ENCODE results near the gene SLCO2B1.
"Not testable (repeated sequence)": the region's sequence is repeated elsewhere in the genome, so short reads cannot be mapped to it uniquely, and the experiment has no call there.

The SLCO2B1 gene, protein sequence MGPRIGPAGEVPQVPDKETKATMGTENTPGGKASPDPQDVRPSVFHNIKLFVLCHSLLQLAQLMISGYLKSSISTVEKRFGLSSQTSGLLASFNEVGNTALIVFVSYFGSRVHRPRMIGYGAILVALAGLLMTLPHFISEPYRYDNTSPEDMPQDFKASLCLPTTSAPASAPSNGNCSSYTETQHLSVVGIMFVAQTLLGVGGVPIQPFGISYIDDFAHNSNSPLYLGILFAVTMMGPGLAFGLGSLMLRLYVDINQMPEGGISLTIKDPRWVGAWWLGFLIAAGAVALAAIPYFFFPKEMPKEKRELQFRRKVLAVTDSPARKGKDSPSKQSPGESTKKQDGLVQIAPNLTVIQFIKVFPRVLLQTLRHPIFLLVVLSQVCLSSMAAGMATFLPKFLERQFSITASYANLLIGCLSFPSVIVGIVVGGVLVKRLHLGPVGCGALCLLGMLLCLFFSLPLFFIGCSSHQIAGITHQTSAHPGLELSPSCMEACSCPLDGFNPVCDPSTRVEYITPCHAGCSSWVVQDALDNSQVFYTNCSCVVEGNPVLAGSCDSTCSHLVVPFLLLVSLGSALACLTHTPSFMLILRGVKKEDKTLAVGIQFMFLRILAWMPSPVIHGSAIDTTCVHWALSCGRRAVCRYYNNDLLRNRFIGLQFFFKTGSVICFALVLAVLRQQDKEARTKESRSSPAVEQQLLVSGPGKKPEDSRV

DNA sequence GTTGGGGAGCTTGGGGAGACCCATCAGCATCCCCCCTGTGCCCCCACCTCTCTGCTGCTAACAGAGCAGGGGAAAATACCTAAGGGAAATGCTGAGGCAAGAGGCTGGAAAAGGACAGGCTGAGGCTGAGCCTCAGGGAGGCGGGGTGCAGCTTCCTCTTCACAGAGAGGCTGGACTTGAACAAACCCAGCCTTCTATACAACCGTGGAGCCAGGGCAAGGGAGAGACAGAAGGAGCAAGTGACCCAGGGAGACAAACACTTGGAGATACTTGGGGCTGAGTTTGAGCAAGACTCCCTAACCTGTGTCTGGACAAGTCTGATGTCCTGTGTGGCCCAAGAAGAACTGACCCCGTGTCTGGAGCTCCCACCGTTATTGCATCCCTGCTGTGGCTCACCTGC, at the start of gene SLCO2B1:
SLCO2B1 (plus strand) TSS at position 229 of the 400 bp plus-strand sequence. CDS start 275 bp downstream, outside the sequence.
- DNase-seq: no peak

DNA sequence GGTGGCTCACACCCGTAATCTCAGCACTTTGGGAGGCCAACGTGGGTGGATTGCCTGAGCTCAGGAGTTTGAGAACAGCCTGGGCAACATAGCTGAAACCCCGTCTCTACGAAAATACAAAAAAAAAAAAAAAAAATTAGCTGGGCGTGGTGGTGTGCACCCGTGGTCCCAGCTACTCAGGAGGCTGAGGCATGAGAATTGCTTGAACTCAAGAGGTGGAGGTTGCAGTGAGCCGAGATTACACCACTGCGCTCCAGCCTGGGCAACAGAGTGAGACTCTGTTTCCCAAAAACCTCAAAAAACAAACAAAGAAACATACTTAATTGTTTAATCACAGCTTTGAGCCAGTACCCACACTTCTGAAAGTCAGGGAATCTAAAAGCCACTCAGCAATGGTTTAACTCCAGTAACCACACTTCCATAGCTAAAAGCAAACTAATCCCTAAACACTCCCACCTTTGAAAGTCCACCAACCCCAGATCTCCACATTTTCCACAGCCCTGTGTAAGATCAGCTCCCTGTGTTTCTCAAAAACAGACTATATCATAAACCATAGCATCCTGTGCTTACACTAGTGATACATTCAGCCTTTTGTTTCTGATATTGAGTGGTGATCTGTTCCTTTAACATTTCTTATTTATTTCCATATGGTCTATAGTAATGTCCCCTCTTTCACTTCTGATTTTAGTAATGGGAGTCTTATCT, 49.3 kb upstream of the SLCO2B1 start:
- no peak for DNase-seq

DNA sequence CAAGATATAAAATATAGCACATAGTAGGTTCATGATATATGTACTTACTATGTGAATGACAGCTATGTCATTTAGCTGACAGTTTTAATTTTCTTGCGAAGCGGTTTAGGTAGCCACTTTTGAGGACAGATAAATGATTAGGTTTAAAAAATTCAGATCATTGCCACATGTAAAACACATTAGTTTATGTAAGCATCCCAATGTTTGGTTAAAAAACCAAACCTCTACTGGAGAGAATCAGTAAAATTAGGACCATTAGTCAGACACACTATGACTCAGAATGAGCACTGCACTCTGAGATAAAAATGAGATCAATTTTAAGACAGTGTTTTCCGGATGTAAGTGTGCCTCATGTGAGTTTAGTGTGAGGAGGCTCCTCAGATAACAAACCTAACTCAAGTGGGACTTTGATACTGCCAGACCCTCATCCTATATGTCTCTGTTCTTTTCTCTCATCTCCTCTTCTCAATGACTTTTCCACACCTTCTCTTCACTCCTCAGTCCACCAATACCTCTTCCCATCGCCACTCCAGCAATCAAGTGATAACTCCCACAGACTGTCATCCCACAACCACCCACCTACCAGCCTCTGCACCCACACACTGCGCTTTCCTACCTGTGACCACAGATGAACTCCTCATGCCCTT, 47.4 kb upstream of the SLCO2B1 start:
- no peak for DNase-seq

DNA sequence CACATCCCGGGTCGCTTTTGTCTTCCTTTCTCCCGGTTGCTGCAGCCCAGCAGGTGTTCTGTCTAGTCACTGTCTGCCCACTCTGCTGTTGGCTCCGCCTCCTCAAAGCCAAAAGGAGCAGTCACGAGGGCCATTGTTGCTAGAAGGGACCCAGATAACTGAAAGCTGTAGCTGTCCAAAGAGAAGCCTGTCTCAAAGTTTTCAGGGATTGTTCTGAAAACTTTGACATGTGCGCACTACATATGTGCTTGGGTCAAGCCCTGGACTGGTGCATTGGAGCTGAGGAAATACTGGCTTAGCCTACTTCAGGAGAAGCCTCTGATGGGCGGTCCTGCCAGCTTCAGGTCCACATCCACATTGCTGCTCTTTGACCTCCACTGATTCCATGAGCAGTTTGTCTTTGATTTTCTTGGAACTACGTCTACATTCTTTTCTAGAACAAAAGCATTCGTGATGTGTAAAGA, 45.4 kb upstream of the SLCO2B1 start:
- DNase-seq: no peak

DNA sequence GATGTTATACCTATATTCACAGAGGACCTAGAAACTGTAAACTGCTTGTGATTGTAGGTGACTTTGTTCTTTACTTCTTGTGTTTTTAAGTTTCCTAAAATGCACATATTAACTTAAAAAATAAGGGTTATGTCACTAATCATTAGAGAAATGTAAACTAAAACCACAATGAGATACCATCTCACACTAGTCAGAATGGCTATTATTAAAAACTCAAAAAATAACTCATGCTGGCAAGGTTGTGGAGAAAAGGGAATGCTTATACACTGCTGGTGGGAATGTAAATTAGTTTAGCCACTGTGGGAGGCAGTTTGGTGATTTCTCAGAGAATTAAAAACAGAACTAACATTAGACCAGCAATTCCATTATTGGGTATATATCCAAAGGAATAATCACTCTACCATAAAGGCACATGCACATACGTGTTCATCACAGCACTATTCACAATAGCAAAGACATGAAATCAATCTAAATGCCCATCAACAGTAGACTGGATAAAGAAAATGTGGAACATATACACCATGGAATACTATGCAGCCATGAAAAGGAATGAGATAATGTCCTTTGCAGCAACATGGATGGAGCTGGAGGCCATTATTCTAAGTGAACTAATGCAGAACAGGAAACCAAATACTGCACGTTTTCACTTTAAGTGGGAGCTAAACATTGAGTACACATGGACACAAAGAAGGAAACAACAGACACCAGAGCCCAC, 44.8 kb upstream of the SLCO2B1 start:
- DNase-seq: not testable (repeated sequence)

DNA sequence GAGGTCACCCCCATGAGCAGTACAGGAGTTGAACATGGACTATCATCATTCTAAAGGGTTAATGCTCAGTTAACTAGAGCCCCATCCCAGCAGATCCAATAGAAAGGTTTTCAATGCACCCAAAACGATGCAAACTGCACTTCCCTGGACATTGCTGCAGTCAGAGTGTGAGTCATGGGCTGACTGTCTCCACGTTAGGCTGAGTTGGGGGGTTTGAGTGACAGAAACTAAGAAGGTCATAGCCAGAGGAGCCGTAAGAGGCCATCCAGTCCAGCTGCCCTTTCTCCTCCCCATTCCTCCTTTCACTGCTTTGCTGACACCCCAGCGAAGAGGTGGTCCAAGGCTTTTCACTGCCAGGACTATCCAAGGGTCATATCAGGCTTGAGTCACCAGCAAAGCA, 43.7 kb upstream of the SLCO2B1 start:
- no peak for DNase-seq

DNA sequence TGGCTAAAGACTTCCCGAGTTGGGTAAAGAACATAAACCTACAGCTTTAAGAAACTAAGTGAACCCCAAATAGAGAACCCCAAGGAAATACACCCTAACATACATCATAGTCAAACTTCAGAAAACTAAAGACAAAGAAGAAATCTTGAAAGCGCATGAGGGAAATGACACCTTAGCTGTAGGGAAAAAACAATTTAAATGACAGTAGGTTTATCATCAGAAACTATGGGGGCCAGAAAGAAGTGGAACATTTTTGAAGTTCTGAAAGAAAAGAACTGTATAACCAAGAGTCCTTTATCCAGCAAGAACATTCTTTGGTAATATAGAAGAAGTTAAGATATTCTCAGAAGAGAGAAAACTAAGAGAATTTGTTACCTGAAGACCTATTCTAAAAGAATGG, 38.7 kb upstream of the SLCO2B1 start:
- DNase-seq: no peak

DNA sequence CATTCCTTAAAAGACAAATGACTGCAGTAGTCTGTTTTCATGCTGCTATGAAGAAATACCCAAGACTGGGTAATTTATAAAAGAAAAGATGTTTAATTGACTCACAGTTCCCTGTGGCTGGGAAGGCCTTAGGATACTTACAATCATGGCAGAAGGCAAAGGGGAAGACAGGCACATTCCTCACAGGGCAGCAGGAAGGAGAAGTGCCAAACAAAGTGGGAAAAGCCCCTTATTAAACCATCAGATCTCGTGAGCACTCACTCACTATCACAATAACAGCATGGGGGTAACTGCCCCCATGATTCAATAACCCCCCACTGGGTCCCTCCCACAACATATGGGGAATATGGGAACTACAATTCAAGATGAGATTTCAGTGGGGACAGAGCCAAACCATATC, 37.9 kb upstream of the SLCO2B1 start:
- DNase-seq: no peak

DNA sequence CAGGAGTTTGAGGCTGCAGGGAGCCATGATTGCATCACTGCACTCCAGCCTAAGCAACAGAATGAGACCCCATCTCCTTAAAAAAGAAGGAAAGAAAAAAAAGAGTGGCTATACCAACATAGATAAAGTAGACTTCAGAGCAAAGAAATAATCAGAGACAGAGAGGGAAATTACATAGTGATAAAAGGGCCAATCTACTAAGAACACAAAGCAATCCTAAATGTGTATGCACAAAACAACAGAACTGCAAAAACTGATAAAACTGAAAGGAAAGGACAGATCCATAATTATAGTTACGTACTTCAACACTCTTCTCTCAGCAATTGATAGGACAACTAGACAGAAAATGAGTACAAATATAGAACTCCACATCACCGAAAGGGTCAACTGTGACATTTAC, 36.4 kb upstream of the SLCO2B1 start:
- no peak for DNase-seq

DNA sequence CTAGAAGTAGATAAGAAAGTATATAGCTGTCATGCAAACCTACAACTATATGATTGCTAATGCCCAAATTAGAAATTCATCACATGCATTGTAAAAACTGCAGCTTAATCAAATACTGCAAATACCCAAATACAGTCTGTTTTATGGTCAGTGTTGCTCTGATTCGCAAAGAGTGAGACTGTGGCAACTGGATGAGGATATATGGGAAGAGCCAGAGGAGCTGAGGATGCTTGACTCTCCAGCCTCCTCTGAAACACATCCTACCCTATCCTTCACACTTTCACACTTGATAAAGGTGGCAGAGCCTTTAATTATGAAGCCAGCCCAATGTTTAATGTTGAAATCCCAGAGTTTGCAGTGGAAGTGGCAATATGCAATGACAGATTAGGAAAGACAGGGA, 32.3 kb upstream of the SLCO2B1 start:
- no peak for DNase-seq

DNA sequence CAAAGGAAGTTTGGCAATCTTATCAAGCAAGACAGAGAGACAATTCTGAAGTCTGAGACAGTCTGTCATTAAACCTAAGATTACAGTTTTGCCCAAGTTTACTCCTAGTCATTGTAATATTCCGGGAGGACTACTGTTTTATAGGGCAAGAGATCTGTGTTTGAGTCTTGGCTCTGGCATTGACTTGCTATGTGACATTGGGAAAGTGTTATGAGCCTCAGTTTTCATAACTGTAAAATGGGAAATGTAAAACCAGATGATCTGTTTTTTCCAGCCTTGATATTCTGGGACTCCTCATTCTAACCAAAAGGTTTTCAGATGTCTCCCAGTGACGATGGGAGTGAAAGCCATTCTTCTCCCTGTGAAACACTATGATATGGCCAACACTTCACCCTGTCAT, 24.3 kb upstream of the SLCO2B1 start:
- DNase-seq: no peak

DNA sequence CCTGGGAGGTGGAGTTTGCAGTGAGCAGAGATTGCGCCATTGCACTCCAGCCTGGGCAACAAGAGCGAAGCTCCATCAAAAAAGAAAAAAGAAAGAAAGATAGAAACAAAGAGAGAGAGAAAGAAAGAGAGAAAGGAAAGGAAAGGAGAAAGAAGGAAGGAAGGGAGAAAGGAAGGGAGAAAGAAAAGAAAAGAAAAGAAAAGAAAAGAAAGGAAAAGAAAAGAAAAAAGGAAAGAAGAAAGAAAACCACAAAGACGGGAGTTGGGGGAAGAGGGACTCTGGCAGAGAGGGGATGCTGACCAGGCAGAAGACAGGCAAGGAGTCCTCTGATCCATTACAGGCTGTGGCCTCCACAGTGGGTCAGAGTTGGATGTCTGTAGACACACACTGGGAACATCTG, 18.8 kb upstream of the SLCO2B1 start:
- DNase-seq: no peak

DNA sequence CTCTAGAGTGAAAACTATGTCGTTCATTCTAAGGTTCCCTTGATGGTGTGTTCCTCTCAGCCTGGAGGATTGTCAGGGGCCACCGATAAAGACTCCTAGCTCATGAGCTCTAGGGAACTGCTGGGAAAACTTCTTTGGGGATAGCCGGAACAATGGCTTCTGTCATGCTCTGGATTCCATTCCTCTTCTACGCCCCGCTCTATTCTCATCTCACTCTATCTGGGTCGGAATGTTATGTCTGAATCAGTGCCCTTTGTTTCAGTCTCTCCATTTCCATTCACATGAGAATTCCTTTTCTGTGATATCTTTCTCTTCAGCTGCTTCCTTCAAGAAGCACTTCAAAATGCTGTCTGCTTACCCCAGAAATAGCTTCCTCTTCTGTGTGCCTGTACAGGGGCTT, 16.9 kb upstream of the SLCO2B1 start:
- DNase-seq: no peak

DNA sequence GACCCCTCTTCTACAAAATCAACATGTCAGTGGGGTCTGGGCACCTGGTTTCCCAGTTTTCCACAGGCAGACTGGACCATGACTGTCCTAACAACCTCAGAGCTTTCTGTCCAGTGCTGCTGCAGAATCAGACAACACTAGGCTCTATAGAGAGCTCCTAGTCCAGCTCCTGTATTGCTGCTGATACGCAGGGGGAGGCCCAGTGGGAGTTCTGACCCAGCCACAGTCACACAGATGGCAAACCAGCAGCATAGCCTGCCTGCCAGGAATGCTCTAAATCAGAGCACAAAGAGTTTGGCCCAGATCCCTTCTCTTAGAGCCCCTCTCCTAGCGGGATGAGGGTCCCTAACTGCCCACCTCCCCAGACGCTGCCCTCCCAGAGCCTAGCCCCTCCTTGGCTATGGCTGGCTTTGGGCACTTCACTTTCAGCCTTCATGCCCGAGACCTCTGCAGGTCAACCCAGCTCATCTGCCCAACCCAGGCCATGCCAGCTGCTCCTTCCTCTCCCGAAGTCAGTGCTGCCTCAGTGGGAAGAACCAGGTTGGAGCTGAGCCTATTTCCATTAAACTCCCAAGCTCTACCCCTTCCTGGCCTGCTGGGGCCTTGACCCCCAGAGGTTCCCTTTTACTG, 15.8 kb upstream of the SLCO2B1 start:
- DNase-seq: no peak

DNA sequence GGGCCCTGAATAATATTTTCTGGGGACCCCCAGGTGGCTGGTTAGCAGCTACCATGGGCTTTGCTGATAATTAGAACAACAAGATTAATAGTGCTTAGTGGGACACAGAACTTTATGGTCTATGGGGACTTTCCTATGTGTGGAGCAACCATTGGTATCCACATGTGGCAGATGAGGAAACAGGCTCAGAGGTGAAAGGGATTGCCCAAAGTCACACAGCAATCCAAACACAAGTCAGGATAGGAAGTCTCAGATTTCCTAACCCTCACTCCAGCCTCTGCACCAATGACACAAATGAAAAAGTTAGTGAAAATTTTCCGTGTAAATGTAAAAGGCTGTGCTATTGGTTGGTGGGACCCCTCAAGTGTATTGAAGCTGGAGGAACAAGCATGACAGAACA, 15.3 kb upstream of the SLCO2B1 start:
- DNase-seq: no peak

DNA sequence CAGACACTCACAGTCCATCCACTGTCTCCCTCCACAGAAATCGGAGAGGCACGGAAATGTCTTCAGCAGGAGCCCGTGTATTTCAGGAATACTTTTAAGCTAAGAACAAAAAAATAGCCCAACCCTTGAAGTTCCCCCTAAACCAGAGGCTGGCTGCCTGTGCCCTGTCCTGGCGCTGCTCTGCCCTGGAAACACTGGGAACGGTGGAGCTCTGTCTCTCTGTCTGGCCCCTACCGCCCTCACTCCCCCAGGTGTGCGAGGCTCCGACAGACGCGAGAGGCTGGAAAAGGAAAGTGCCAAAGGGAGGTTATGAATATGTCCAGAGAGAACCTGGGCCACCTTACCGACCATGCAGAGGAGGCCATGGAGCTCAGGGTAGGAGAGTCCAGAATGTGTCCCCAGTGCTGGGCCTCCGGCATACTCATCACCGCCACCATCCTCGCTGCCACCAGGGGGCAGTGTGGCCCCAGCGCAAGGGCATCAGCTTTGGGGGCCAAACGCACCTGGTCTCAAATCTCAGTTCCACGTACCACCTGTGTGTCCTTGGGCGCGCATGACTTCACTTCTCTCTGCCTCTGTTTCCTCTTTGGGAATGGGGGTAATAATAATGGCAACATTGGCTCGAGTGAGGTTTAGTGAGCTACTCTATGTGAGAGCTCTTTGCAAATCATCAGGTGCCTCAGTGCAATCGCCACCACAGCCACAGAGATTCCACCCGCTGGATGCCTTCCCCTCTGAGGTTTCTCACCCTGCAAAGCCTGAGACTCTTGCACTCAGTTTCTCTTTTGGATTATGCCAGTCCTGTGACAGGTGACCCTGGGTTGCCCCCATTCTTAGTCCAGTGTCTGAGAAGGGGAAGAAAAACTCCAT, 10.4 kb upstream of the SLCO2B1 start:
- no peak for DNase-seq

DNA sequence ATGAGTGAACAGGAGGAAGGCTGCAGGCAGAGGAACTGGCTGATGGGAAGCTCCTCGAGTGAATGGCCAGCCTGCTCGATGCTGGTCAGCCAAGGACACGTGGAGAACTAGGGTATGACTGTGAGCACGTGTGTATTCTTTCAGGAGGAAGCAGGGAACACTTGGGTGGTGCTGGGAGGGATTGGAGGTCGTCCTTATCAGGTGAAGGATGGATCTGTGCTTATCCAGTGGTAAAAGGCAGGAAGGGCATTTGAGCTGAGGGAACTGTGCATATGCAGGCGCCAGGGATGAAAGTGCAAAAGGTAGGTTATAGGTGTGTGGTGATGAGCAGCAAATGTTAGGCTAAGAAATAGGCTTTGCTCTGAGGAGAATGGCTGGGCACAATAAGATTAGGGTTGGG, 9.7 kb upstream of the SLCO2B1 start:
- no peak for DNase-seq

DNA sequence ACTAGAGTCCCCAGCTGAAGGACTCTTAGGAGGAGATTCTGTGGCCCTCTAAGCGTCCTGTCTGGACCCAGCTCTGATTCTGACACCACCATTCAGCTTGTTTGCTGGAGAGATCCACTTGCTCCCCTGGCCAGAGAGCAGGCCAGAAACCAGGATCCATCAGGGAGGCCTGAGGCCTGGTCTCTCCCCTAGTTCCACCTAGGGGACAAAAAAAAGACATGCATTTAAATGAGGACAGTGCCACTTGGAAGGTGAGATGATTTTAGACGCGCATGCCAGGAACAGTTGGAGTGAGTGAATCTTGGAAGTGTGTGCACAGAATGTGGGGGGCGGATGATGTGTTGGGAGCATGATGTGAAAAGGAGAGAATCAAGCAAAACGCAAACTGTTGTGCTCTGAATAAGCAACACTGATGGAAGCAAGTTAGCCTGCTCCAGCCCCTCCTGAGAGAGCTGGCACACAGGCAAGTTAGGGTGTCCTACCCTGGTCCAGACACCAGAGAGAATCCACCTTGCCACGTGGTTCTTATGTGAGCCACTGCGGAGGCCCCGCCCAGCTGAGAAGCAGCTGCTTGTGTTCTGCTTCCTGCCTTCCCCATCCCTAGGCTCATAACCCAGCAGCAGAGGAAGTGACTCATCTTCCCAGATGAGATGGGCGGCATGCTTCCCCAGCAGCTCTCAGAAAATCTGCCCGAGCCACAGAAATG, 8.0 kb upstream of the SLCO2B1 start:
- no peak for DNase-seq

DNA sequence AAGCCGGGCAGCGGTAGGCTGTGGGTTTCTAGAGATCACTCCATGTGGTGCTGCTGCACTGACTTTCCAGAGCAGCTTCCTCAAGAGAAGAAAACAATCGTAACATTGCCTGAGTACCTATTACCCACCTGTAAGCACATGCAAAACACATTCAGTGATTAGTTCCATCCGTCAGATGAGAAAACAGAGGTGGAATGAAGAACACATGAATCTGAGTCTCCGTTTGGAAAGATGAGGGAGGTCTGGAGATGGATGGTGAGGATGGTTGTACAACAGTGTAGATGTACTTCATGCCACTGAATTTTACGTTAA, 7.5 kb upstream of the SLCO2B1 start:
- DNase-seq: no peak

DNA sequence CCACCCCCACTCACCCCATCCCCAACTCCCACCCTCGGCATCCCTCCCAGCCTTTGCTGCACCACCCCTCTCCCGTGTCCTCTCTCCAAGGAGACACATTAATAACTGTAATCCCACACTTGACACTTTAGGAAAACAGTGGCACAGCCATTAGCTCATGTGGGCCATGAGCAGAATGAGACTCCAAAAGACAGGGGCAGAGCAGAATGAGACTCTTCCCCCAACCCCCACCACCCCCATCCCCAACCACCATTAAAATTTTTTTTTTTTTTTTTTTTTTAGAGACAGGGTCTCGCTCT, 6.2 kb upstream of the SLCO2B1 start:
- DNase-seq: no peak
